Activated naive CD8-positive, alpha-beta T cell treated with anti-CD3 and anti-CD28 coated beads for 36 hours (primary cell): ENCODE measurements around the gene REEP6. TPM values are rescaled to one million over a fixed set of nuclear protein-coding genes. Genes with fewer than 3 reads are reported as not detected.

Experiments used
- DNase-seq: peaks from one replicate; pipeline ENCODE4 v3.0.0; 2021
- H3K27ac Mint-ChIP-seq: one replicate; pipeline ENCODE4 v1.8.0; 2022; ENCODE audit warnings: mild to moderate bottlenecking, moderate library complexity, mixed read lengths
- H3K27me3 Mint-ChIP-seq: one replicate; pipeline ENCODE4 v1.8.0; 2022; ENCODE audit warnings: mild to moderate bottlenecking, mixed read lengths
- H3K36me3 Mint-ChIP-seq: one replicate; pipeline ENCODE4 v1.8.0; 2021; ENCODE audit warnings: mild to moderate bottlenecking, mixed read lengths
- H3K4me1 Mint-ChIP-seq: one replicate; pipeline ENCODE4 v1.8.0; 2021; ENCODE audit warnings: mixed read lengths
- H3K4me3 Mint-ChIP-seq: one replicate; pipeline ENCODE4 v1.8.0; 2022; ENCODE audit warnings: mild to moderate bottlenecking, moderate library complexity, mixed read lengths
- H3K9me3 Mint-ChIP-seq: one replicate; pipeline ENCODE4 v1.8.0; 2022; ENCODE audit warnings: mixed read lengths
- total RNA-seq, 2 experiments: library from RNA; stranded (reverse); gene quantifications; one replicate each; pipeline ENCODE4 v1.2.3, GENCODE V29; 2021

Gene REEP6
- total RNA-seq, 2 experiments from 2014 or later = 1.3 to 1.8 TPM

- H3K4me3 Mint-ChIP-seq = no peak overlapping the region
- H3K9me3 Mint-ChIP-seq = no peaks in the 10 kb centered on the region
- H3K27ac Mint-ChIP-seq = no peak overlapping the region
- H3K36me3 Mint-ChIP-seq = no peaks in the 10 kb centered on the region
- H3K27me3 Mint-ChIP-seq = peaks cover 37% of the 10 kb centered on the region
- DNase-seq = no peak
- peaks cover 10% of the 10 kb centered on the region for H3K4me1 Mint-ChIP-seq
These were observed 13.2 kb downstream of the REEP6 start for GRCh38 chr19:1503925-1504773.

- H3K36me3 Mint-ChIP-seq = no peaks in the 10 kb centered on the region
- no peak overlapping the region for H3K4me3 Mint-ChIP-seq
- peaks cover 41% of the 10 kb centered on the region for H3K27me3 Mint-ChIP-seq
- H3K4me1 Mint-ChIP-seq = peaks cover 10% of the 10 kb centered on the region
- DNase-seq = no peak
- H3K27ac Mint-ChIP-seq = no peak overlapping the region
- no peaks in the 10 kb centered on the region for H3K9me3 Mint-ChIP-seq
These were observed 14.0 kb downstream of the REEP6 start for GRCh38 chr19:1505012-1505411.

GRCh38 chr19:1505991-1506881 lies 15.3 kb downstream of the REEP6 start:
- peaks cover 50% of the 10 kb centered on the region for H3K27me3 Mint-ChIP-seq
- H3K4me1 Mint-ChIP-seq = peaks cover 10% of the 10 kb centered on the region
- no peak overlapping the region for H3K27ac Mint-ChIP-seq
- no peak for DNase-seq
- H3K36me3 Mint-ChIP-seq = no peaks in the 10 kb centered on the region
- H3K4me3 Mint-ChIP-seq = no peak overlapping the region
- no peaks in the 10 kb centered on the region for H3K9me3 Mint-ChIP-seq

DNA sequence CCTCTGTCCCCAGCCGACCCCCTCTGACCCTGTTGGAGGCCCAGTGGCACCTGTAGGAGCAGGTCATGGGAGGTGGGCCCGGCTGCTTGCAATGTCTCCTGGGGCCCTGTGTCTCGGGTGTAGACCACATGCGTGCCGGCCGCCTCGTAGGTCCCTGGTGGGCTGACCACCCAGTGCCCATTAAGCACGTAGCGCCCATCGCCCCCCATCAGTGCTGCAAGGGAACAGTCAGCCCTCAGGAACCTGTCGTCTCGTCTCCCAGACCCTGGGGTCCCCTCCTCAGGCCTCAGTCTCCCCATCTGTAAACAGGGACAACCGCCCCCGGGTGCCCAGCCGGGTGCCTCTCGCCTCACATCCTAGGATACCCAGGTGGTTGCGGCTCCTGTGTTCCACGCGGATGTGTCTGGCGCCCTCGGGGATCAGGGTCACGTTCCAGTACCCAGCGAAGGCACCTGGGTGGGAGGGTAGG lies 16.2 kb downstream of the REEP6 start:
- H3K27ac Mint-ChIP-seq = no peak overlapping the region
- no peak overlapping the region for H3K4me3 Mint-ChIP-seq
- no peaks in the 10 kb centered on the region for H3K36me3 Mint-ChIP-seq
- no peak for DNase-seq
- H3K9me3 Mint-ChIP-seq = no peaks in the 10 kb centered on the region
- H3K4me1 Mint-ChIP-seq = peaks cover 10% of the 10 kb centered on the region
- peaks cover 53% of the 10 kb centered on the region for H3K27me3 Mint-ChIP-seq

- Mint-ChIP-seq H3K27me3 (peaks cover 52% of the 10 kb centered on the region), H3K9me3 (no peaks in the 10 kb centered on the region), H3K27ac (peak overlapping the region; percentile 78), H3K36me3 (no peaks in the 10 kb centered on the region), H3K4me1 (peaks cover 11% of the 10 kb centered on the region), H3K4me3 (peak overlapping the region; percentile 80)
- peak; percentile 87 for DNase-seq
These were observed 17.0 kb downstream of the REEP6 start for GRCh38 chr19:1507763-1508506.

DNA sequence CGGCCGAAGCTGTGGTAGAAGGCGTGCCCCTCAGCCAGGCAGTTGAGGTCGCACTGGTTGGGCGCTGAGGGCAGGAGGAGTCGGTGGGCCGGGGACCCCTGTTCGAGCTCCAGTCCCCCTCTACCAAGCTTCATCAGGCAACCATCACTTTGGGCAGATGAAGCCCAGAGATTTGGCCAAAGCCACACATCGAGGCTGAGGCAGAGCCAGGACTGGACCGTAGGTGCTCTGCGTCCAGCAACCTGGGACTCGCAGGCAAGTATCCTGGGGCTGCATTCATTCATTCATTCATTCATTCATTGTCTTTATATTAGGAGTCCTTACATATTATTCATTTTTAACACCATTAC lies 17.5 kb downstream of the REEP6 start:
- no peaks in the 10 kb centered on the region for H3K36me3 Mint-ChIP-seq
- no peak overlapping the region for H3K27ac Mint-ChIP-seq
- H3K4me3 Mint-ChIP-seq = peak overlapping the region; percentile 16
- peaks cover 11% of the 10 kb centered on the region for H3K4me1 Mint-ChIP-seq
- DNase-seq = no peak
- no peaks in the 10 kb centered on the region for H3K9me3 Mint-ChIP-seq
- peaks cover 48% of the 10 kb centered on the region for H3K27me3 Mint-ChIP-seq

DNA sequence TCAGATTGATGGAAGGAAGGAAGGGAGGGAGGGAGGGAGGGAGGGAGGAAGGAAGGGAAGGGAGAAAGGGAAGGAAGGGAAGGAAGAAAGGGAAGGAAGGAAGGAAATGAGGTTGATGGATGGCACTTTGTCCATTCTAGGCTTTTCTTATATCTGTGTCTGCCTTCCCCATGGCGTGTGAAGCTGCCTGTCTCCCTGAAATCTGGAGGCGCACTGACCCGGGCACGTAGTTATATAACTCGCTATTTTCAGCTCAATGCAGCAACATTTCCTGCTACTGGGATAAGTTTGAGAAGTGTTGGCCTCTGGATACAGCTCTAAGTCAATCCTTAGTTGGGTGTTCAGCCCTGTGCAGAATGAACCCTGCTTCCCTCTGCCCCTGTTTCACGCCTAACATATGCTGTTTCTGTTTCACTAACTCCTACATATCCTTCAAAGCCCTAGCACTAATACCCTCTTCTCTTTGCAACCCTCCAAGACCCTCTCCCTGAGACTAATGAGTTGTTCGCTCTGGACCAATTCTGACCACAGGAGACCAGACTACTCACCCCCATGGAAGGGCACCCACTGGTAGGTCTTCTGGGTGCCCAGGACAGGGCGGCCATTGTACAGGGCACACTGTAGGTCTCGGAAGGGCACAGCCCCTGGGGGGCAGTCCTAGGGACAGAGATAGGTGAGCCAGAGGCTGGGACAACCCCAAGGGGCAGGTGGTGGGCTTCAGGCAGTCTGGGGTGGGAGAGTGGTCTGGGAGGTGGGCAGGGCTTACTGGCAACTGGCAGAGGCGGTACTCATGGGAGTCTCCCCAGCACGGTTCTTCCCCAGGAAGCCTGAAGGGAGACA lies 18.8 kb downstream of the REEP6 start:
- no peaks in the 10 kb centered on the region for H3K36me3 Mint-ChIP-seq
- H3K4me1 Mint-ChIP-seq = peaks cover 8% of the 10 kb centered on the region
- H3K27ac Mint-ChIP-seq = no peak overlapping the region
- H3K27me3 Mint-ChIP-seq = peaks cover 41% of the 10 kb centered on the region
- H3K4me3 Mint-ChIP-seq = no peak overlapping the region
- DNase-seq = no peak
- no peaks in the 10 kb centered on the region for H3K9me3 Mint-ChIP-seq

- H3K4me1 Mint-ChIP-seq = peaks cover 8% of the 10 kb centered on the region
- H3K9me3 Mint-ChIP-seq = no peaks in the 10 kb centered on the region
- no peak for DNase-seq
- no peak overlapping the region for H3K27ac Mint-ChIP-seq
- H3K27me3 Mint-ChIP-seq = peaks cover 35% of the 10 kb centered on the region
- H3K4me3 Mint-ChIP-seq = no peak overlapping the region
- no peaks in the 10 kb centered on the region for H3K36me3 Mint-ChIP-seq
These were observed 19.4 kb downstream of the REEP6 start for GRCh38 chr19:1510442-1510806.

DNA sequence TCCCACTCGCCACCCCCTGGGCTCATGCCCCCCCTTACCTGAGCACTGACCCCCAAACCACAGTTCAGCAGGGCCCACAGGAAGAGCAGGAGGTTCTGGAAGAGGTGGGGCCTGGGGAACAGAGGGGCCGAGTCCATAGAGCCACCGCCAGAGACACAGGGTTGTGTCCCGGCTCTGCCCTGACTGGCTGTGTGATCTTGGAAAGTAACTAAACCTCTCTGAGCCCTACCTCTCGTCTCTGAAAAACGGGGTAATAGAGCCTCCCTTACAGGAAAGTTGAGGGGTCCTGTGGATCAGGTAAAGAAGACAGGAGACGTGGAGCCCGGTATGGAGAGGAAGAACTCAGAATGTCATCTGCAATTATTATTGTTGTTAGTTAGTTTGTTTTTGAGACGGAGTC lies 19.8 kb downstream of the REEP6 start:
- Mint-ChIP-seq H3K4me3 (no peak overlapping the region), H3K9me3 (no peaks in the 10 kb centered on the region), H3K4me1 (peaks cover 8% of the 10 kb centered on the region), H3K27ac (no peak overlapping the region), H3K36me3 (no peaks in the 10 kb centered on the region), H3K27me3 (peaks cover 32% of the 10 kb centered on the region)
- no peak for DNase-seq

DNA sequence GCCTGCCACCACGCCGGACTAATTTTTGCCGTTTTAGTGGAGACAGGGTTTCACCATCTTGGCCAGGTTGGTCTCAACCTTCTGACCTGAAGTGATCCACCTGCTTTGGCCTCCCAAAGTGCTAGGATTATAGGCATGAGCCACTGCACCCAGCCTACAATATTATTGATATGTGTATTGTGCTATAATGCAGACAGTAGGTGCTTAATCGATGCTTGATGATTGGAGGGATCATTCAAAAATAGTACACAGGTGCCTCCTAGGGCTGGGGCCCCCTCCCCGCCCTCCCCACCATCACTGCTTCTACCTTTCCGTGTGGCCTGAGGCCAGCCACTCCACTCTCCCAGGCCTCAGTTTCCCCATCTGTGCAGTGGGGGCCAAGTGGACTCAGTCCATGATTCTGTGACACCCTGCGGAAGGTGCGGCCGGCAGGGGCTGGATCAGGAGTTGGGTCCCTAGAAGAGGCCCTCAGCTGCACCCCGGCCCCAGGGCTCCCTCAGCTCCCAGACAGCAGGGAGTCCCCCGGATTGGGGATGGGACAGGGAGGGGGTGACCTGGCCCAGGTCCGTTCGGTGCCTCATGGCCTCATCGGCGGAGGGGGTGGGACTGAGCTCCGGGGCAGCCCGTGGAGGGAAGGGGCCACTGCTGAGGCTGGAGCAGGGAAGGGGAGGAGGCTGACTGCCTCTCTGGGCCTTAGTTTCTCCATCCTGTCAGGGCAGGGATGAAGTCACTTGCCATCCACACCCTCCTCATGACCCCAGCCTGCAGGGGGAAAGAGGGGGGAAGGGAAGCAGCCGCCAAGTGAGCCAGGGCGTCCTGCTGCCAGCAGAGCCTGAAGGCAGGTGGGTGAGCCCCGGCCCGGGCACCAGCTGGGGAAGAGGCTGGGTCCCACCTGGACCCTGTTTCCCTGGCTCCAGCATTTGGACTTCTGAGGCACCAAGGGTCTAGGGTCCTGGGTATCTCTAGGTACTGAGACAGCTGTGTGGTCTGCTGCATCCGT lies 20.6 kb downstream of the REEP6 start:
- Mint-ChIP-seq H3K4me1 (peaks cover 8% of the 10 kb centered on the region), H3K36me3 (no peaks in the 10 kb centered on the region), H3K27ac (no peak overlapping the region), H3K4me3 (peak overlapping the region; percentile 68), H3K9me3 (no peaks in the 10 kb centered on the region), H3K27me3 (peaks cover 28% of the 10 kb centered on the region)
- no peak for DNase-seq

GRCh38 chr19:1512671-1513498 lies 21.9 kb downstream of the REEP6 start, which contains the start of gene ADAMTSL5:
Gene ADAMTSL5 (minus strand): TSS chr19:1513019. CDS start chr19:1510943, 2,076 bp downstream.
- peak within 1 kb of the TSS; percentile 68 for H3K4me3 Mint-ChIP-seq
- H3K36me3 Mint-ChIP-seq = no peaks in the 10 kb centered on the region
- peak; percentile 82 for DNase-seq
- H3K27ac Mint-ChIP-seq = no peak within 1 kb of the TSS
- peaks cover 4% of the 10 kb centered on the region for H3K4me1 Mint-ChIP-seq
- H3K27me3 Mint-ChIP-seq = peaks cover 25% of the 10 kb centered on the region
- no peaks in the 10 kb centered on the region for H3K9me3 Mint-ChIP-seq

DNA sequence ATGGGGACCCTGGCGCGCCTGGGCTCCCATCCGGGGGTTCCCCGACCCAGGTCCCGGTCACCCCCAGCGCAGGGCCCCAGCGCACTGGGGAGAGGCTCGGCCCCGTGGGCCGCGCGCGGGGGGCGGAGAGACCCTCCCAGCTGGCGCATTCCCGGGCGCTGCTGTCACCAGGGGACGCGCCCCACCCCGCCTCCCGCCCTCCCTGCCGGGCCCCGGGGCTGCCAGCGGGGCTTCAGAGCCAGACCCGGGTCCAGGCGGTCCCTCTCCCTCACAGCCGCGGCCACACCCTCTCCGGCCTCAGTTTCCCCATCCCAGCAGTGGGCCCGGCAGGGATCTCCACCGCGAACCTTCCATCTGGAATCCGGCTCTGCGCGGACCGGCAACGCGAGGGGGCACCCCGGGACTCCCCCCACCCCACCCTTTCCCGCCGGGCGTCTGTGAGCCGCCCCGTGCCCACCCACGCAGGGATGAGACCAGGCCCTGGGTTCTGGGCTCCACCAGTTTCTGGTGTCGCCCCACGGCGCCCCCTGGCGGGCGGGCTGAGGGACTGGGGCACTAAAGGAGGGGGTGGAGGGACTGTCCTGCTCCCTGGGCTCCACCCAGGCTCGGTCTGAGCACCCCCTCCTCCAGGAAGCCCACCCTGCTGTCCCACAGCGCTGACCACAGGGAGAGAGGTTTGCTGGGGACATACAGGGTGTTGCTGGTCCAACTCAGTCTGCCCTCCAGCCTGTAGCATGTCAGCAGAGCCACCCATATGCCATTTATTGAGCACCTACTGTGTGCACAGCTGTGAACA lies 22.7 kb downstream of the REEP6 start:
- Mint-ChIP-seq H3K9me3 (no peaks in the 10 kb centered on the region), H3K36me3 (no peaks in the 10 kb centered on the region), H3K27me3 (peaks cover 24% of the 10 kb centered on the region), H3K4me3 (no peak overlapping the region), H3K4me1 (peaks cover 3% of the 10 kb centered on the region), H3K27ac (no peak overlapping the region)
- DNase-seq = peak; percentile 81
